OCI-LY3 (cell line): ENCODE data around the gene F8.

Source experiments
- H2AFZ ChIP-seq: fragments of 200-600, 300-600 bp; shearing (Covaris generic); 2 replicates; pipeline ENCODE4 v1.6.0; 2014; ENCODE audit warnings: antibody characterized with exemption, low read depth, low read length
- H3K27ac ChIP-seq: fragments of 200-600, 300-600 bp; sonication (generic); 2 replicates; pipeline ENCODE4 v1.5.1; 2014; ENCODE audit warnings: mild to moderate bottlenecking, low read length, moderate library complexity, mixed read lengths
- H3K27me3 ChIP-seq: fragments of 200-600, 300-600 bp; sonication (generic); 2 replicates; pipeline ENCODE4 v1.6.1; 2014; ENCODE audit warnings: low read depth, low read length, mixed read lengths
- H3K36me3 ChIP-seq: fragments of 200-600, 300-600 bp; sonication (generic); replicated peaks from 2 replicates; pipeline ENCODE3; 2014; ENCODE audit warnings: low read depth, low read length, mixed read lengths
- H3K4me1 ChIP-seq: fragments of 300-600, 200-600 bp; sonication (generic); 2 replicates; pipeline ENCODE4 v1.6.1; 2014; ENCODE audit warnings: low read length, mixed read lengths
- H3K4me2 ChIP-seq: fragments of 200-600, 300-600 bp; sonication (generic); 2 replicates; pipeline ENCODE4 v1.6.1; 2014; ENCODE audit warnings: low read length, mixed read lengths
- H3K4me3 ChIP-seq: fragments of 300-600, 200-600 bp; sonication (generic); 2 replicates; pipeline ENCODE4 v1.5.1; 2014; ENCODE audit warnings: antibody characterized with exemption, mild to moderate bottlenecking, low read length, moderate library complexity
- H3K79me2 ChIP-seq: fragments of 300-600, 200-600 bp; shearing (Covaris generic); 2 replicates; pipeline ENCODE4 v1.6.1; 2014; ENCODE audit warnings: mild to moderate bottlenecking, low read length, mixed read lengths
- H3K9ac ChIP-seq: fragments of 300-600, 200-600 bp; shearing (Covaris generic); 2 replicates; pipeline ENCODE4 v1.6.0; 2014; ENCODE audit warnings: mild to moderate bottlenecking, low read length, moderate library complexity
- H3K9me3 ChIP-seq: fragments of 200-600, 300-600 bp; shearing (Covaris generic); 2 replicates; pipeline ENCODE4 v1.6.1; 2014; ENCODE audit warnings: low read length, mixed read lengths; ENCODE audit not compliant: insufficient read depth
- H4K20me1 ChIP-seq: fragments of 200-600, 300-600 bp; sonication (generic); 2 replicates; pipeline ENCODE4 v1.6.1; 2016; ENCODE audit warnings: low read length, mixed read lengths; ENCODE audit not compliant: insufficient read depth
- CTCF ChIP-seq: fragments of 200-600, 300-600 bp; sonication (generic); IDR thresholded peaks from 2 replicates; pipeline ENCODE4 v1.5.1; 2014; ENCODE audit warnings: antibody characterized with exemption, low read length, low read depth
- EZH2phosphoT487 ChIP-seq: fragments of 200-600 bp; shearing (Covaris generic); IDR thresholded peaks from 2 replicates; pipeline ENCODE4 v1.6.1; 2018; ENCODE audit warnings: antibody characterized with exemption, mixed run types, low read depth

Gene F8

DNA sequence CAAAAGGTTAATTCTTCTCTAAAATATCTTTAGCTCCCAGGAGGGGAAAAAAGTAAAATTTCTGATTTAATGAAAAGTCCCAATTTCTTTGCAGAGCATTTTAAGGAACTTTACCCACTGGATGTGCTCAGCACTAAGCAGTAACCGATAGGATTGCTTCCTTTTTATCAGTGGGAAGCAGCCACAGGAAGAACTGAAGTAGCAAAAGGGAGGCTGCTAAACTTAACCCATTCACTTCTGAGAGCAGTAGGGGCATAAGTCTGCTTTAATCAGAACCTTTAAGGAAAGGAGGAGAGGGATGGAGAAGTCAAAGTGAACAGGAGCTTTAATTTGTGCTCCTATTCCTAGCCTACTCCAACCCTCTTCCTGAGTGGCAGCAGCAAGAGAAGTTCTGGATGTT, at the start of gene F8:
Gene F8 (minus strand): TSS at position 139 of the 400 bp plus-strand sequence. CDS start 171 bp downstream, outside the sequence.
- no peaks in the 10 kb centered on the region for H4K20me1 ChIP-seq
- TF ChIP-seq CTCF = no peak
- no peak for TF ChIP-seq EZH2phosphoT487
- no peak within 1 kb of the TSS for H3K4me2 ChIP-seq
- H3K79me2 ChIP-seq = peaks cover 4% of the 10 kb centered on the region
- H3K27ac ChIP-seq = no peak within 1 kb of the TSS
- no peak within 1 kb of the TSS for H3K4me3 ChIP-seq
- no peaks in the 10 kb centered on the region; the same call in 1 of the 2 replicates for H3K4me1 ChIP-seq
- no peaks in the 10 kb centered on the region for H3K9me3 ChIP-seq
- no peak within 1 kb of the TSS for H3K9ac ChIP-seq
- H3K36me3 ChIP-seq = no peaks in the 10 kb centered on the region
- H3K27me3 ChIP-seq = no peaks in the 10 kb centered on the region
- no peak within 1 kb of the TSS for H2AFZ ChIP-seq

DNA sequence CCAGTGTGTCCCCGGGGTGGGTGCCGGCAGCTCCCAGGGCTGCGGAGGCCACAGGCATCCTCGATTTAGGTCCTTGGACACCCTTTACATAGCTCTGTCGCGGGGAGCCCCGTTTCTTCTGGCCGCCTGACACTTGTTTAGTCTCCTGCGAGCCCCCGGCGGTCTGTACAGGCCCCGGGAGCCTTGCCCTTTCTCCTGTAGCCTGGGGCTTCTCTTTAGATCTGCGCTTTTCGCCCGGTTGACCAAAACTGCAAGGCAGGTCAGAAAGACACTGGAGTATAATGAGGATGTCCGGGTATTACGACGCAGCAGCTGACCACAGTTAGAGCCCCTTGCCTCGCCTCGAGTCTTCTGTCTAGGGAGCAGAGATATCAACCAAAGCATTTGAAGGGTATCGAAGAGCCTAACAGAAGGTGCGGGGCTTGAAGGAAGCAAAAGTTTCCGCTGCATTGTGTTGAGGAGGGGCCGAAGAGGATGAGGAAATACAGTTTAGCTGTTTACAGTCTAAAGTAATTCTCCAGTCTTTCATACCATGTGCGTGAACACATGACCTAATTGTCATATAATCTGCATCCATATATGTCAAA, 49.3 kb upstream of the F8 start:
- H3K27ac ChIP-seq = peak overlapping the region; percentile 74
- peak overlapping the region; percentile 100 for H3K4me3 ChIP-seq
- H3K36me3 ChIP-seq = peaks cover 20% of the 10 kb centered on the region
- H3K4me1 ChIP-seq = peaks cover 11% of the 10 kb centered on the region
- peak overlapping the region; percentile 97 for H3K9ac ChIP-seq
- peaks cover 65% of the 10 kb centered on the region for H3K79me2 ChIP-seq
- no peaks in the 10 kb centered on the region for H3K9me3 ChIP-seq
- H4K20me1 ChIP-seq = no peaks in the 10 kb centered on the region
- H2AFZ ChIP-seq = peak overlapping the region; percentile 43
- H3K4me2 ChIP-seq = peak overlapping the region; percentile 71
- no peak for TF ChIP-seq EZH2phosphoT487
- no peak for TF ChIP-seq CTCF
- H3K27me3 ChIP-seq = no peaks in the 10 kb centered on the region

DNA sequence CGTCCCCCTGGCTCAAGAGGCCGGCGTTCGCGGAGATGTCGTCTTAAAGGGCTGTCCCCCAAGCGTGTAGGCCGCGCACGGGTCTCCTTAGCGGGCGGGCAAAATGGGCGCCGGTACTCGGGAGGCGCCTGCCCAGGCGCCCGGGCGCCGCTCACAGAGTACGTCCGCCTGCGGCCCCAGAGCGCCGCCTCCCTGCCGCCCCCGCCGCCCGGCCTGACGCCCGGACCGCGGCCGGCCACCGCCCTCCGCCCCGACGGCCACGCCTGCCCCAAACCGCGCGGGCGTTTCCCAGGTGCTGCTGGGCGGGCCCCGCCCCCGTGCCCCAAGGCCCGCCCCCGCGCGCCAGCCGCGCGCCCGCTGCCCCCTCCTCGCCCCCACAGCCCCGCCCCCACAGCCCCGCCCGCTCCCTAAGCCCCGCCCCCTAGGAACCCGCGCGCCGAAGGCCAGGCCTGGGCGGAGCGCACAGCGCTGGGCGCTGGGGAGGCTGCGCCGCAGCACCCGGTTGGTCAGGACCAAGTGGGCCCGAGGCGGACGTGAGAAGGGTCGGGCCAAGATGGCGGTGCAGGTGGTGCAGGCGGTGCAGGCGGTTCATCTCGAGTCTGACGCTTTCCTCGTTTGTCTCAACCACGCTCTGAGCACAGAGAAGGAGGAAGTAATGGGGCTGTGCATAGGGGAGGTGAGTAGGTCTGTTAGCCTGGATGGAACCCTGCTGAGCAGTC, 48.6 kb upstream of the F8 start, which contains the start of the genes BRCC3, CMC4 and MTCP1:
Gene BRCC3 (plus strand): TSS at position 534 of the 719 bp plus-strand sequence. CDS start 20 bp downstream, at position 554.
Gene CMC4 (minus strand): TSS at position 162 of the 719 bp plus-strand sequence. CDS start 7,113 bp downstream, outside the sequence.
Gene MTCP1 (minus strand): TSS at position 162 of the 719 bp plus-strand sequence. CDS start 5,126 bp downstream, outside the sequence.
- peak within 1 kb of the TSS; percentile 74 for H3K4me2 ChIP-seq
- no peaks in the 10 kb centered on the region for H4K20me1 ChIP-seq
- H3K27me3 ChIP-seq = no peaks in the 10 kb centered on the region
- H3K79me2 ChIP-seq = peaks cover 65% of the 10 kb centered on the region
- no peaks in the 10 kb centered on the region for H3K9me3 ChIP-seq
- peaks cover 20% of the 10 kb centered on the region for H3K36me3 ChIP-seq
- H3K9ac ChIP-seq = peak within 1 kb of the TSS; percentile 97
- peaks cover 11% of the 10 kb centered on the region for H3K4me1 ChIP-seq
- peak within 1 kb of the TSS; percentile 100 for H3K4me3 ChIP-seq
- peak within 1 kb of the TSS; percentile 55 for H2AFZ ChIP-seq
- TF ChIP-seq EZH2phosphoT487 (no peak), CTCF (no peak)
- peak within 1 kb of the TSS; percentile 74 for H3K27ac ChIP-seq

- no peak for TF ChIP-seq CTCF
- no peak for TF ChIP-seq EZH2phosphoT487
- peak overlapping the region; percentile 73 for H3K27ac ChIP-seq
- no peaks in the 10 kb centered on the region for H4K20me1 ChIP-seq
- H2AFZ ChIP-seq = peak overlapping the region; percentile 55
- peak overlapping the region; percentile 82 for H3K9ac ChIP-seq
- H3K4me1 ChIP-seq = peaks cover 11% of the 10 kb centered on the region
- peaks cover 18% of the 10 kb centered on the region for H3K36me3 ChIP-seq
- peaks cover 65% of the 10 kb centered on the region for H3K79me2 ChIP-seq
- H3K9me3 ChIP-seq = no peaks in the 10 kb centered on the region
- peak overlapping the region; percentile 86 for H3K4me3 ChIP-seq
- no peaks in the 10 kb centered on the region for H3K27me3 ChIP-seq
- H3K4me2 ChIP-seq = peak overlapping the region; percentile 74
Measured at GRCh38 chrX:155070663-155070974, 48.1 kb upstream of the F8 start.
